ENCODE measurements around the gene ANXA3. TPM values are rescaled to one million over a fixed set of nuclear protein-coding genes. Genes with fewer than 3 reads are reported as not detected.

Gene ANXA3
- total RNA-seq, 1 donor from 2014 or later, result 41.9 TPM

DNA sequence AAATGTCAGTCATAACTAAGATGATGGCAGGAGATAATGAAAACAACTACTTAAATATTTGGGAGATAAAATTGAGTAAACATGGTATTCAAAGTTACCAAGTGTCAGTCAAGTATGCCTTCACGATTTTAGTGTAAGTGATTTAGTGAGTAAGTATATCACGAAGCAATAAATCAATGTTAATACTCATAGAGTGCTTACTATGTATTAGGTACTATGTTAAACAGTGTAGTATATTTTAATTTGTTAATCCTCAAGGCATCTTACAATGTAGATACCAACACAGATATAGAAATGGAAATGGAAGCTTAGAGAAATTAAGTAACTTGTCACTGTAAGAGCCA, 59.6 kb downstream of the ANXA3 start:
- DNase-seq (ENCODE audit: low spot score), result no peak

DNA sequence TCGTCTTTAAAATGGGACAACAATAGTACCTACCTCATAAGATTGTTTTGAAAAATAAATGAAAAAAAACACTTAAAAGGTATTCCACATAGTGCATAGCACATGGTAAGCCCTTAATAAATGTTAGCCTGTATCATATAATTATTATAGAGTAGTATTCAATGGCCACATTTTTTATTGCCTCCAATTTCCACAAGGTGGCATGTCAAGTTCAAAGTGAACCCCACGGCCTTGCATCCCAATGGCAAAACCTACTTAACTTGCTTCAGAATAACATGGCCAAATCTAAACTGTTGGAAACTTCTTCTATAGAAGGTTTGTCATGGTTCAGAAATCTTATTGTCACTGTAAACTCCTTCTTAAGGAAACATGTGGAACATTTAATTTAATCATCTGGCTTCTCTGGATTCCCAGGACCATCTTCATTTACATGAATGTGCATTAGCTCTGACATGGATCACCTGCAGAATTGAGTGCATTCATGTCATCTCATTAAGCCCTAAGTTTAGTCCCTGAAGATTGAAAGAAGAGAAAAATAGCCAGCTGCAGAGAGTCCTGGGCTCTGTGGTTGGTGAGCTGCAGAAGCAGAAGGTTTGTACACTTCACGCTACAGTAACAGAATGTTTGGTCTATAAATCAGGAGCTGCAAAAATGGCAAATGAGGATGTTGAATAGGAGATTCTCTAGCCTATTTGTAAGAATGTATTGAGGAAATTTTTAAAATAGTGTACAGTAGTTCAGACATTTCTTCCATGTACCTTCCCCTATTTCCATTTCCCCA, 61.0 kb downstream of the ANXA3 start:
- DNase-seq (ENCODE audit: low spot score), result peak; percentile 39

DNA sequence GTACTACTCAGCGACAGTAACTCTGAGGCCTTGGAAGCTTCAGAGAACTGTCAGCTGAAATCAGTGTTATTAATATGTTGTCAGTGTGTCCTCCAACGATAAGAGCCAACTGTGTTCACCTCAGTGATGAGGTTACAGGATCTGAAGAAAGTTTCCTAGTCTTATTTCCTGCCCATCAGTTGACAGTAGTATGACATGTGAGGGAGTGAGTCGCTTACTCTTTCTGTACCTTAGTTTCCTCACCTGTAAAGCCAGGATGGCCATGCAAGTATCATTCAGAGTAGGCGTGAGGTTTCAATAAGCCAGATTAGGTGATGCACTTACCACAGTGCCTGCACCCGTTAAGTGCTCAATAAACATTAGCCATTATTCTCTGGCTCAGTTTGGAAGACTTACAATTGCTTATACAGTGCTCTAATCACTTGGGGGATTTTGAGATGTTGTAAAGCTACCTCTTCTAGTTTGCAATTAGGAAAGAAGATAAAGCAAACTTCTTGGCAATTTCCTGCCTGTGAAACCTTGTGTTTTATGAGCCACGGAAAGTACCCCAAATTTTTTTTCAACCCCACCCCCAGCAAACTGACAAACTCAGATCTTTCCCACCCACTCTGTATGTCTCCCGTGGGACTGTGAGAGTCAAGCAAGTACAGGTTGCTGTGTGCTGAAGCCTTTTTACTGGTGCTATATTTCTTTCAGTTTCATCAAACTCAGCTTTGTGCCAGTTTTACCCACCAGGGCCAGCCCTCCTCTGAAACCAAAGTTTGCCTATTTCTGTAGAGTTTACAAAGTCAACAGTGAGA, 62.2 kb downstream of the ANXA3 start:
- no peak for DNase-seq (ENCODE audit: low spot score)

DNA sequence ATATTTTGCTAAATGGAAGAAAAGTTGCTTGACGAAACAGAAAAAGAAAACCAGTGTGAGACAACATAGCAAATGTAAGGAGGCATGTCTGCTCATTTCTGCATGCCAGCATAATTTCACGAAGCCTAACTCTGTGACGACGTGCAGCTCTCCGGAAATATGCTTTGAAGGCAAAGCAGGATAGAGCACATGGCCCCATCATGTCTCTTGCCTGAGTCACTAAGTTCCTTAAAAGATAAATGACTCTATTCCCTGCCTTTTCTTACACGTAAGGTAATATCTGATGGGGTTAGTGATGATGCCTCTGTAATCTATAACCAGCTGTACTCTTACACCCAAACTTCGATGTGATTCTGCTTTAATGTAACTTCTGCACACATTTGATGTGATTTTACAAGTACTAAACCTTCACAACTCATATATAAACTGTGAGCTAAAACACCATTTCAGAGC, 64.5 kb downstream of the ANXA3 start:
- peak; percentile 24 for DNase-seq (ENCODE audit: low spot score)

DNA sequence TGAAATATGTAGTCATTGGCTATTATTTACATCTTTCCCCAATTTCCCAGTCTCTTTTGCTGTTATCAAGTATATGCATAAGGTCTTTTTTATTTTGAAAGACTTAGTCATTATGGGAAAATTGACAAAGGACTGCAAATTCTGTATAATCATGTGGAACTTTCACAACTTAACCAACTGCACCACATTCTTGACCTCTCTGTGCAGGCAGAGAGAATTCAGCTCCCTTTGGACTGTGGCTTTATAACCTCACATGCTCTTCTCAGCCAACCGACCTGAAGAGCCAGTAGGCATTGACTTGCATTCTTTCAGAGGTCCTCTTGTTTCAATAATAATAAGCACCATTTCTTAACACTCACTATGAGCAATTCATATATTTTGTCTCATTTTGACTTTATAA, 66.9 kb downstream of the ANXA3 start:
- no peak for DNase-seq (ENCODE audit: low spot score)

DNA sequence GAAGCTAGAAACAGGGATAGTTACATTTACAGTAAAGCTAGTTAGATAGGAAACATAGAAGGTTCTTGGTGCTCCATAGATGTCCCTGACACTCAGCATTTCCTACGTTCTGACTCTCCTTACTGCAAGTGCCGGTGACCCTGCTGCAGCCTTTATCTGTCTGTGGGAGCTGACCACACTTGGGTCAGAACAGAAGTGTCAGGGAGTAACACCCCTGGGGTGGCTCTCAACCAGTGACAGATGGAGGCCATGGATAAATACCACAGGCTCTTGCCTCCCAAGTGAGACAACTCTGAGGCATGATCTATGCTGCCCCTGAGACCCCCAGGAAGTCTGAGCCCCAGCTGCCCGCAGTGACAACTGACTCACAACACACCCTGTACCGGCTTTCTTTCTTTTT, 69.8 kb downstream of the ANXA3 start:
- no peak for DNase-seq (ENCODE audit: low spot score)

DNA sequence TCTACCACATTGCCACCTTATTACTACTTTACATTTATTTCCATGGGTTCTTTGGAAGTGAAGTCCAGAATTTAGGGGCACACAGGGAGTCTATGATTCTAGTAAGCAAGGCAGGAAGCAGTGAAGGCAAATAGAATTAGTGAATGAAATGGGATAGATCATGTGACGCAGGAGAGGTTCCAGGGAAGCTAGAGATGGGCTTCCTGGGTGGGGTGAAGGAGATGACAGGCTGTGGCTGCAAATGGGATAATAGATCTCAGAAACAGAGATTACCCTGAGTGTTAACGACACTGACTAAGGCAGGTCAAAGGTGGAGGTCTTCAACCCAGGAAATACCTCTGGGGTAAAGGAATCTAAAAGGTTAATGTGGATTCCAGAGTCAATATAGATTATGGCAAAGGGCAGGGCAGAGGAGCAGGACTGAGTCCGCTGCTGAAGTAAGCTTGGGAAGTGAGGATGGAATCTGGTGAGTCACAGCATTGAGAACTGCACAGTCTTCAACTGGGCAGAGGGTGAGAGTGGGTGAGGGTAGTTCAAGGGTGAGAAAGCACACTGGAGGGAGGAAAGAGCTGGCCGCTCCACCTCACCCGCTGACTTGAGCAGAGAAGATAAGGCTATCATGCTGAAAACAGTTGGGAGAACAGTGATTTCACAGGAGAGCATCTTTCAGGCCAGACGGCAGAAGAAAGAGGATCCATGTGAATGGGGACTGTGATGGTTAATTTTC, 70.8 kb downstream of the ANXA3 start:
- DNase-seq (ENCODE audit: low spot score), result no peak

DNA sequence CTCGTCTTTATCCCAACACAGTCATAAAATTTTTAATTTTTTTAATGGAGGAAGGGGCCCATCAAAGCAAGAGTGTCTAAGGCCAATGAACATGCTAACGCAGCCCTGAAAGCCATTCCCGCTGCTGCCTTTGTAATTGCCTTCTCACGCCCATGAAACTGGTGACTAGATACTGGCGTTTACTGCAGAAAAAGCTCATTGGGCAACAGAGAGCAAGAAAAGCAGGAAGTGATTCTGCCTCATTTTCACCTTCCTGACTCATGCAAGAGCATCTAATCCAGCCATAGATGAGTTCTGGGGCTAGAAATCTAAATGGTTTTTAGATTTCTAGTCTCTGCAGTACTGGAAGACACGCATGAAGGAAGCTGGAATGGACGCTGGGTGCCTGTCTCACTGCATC, 72.5 kb downstream of the ANXA3 start:
- no peak for DNase-seq (ENCODE audit: low spot score)

DNA sequence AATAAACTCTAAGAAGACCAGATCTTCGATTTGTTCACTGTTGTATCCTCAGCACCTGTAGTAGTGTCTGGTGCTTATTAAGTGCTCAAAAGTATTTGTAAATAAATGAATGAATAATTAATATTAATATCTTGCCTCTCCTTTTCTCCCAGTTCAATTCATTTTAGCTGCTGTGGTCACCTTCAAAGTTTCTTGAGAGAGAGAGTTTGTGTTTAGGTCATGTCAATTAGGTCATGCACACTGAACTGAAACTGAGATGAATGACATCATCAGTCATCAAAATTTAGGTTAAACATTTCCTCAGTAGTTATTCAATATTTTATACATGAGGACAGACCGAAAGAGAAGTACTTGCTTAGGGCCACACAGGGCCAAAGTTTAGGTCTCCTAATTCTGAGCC, 73.5 kb downstream of the ANXA3 start:
- DNase-seq (ENCODE audit: low spot score), result no peak

DNA sequence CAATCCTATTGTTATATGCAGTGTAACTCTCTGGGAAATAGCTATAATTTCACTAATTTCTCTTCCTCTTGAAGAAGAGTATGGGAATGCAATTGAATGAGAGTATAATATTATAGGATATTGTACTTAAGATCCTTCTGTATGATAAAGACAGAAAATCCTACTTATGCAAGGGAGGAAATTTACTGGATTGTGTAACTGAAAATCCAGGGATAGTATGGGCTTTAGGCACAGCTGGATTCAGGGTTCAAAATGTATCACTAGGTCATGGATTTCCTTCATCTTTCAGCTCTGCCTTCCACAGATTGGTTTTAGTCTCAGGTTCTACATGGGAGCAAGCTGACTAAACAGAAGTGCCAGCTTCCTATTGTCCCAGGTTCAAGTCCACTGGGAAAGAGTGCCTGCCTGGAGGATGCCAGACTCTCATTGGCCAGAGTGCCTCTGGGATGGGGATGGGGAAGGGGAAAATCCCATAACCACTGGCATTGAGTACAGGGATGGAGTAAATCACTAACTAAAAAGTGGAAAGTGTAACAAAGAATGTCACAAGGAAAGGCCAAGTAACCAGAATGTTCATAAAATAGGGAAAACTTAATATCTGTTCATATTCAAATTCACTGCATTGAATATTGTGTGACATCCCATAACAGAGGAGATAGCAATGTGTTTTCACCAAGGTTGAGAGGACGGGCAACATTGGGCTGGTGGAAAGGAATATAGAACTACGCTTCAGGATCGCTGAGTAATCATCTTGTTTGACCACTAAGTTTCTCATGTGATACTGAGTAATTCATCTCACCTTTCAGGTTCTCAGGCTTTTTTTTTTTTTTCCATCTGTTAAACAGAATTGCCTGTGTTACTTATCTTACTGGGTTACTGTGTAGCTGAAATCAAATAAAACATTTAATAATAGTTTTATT, 75.7 kb downstream of the ANXA3 start:
- no peak for DNase-seq (ENCODE audit: low spot score)

DNA sequence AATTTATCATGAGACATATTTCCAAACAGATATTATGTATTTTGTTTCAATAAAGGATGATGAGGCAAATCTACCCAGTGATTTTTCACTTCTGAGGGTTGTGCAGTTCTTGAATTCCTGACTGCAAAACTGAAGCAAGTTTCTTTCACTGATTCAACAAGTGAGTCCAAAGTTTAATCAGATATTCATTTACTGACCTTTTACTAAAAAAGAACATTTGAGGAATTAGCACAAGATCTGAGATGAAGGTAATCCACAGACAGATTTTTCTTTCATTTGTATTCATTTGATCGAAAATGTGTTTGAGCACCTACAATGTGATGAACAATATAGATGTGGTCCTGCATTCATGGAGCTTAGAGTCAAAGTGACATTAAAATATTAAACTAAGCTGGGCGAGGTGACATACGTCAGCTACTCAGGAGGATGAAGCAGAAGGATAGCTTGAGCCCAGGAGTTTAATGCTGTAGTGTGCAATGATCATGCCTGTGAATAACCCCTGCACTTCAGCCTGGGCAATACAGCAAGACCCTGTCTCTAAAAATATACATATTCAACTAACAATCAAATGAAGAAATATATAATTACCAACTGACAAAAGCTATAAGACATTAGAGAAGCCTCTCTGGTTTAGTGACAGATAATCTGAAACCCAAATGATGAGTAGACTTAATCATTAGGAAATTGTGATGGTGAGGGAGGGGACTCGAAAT, 76.6 kb downstream of the ANXA3 start:
- DNase-seq (ENCODE audit: low spot score), result no peak

DNA sequence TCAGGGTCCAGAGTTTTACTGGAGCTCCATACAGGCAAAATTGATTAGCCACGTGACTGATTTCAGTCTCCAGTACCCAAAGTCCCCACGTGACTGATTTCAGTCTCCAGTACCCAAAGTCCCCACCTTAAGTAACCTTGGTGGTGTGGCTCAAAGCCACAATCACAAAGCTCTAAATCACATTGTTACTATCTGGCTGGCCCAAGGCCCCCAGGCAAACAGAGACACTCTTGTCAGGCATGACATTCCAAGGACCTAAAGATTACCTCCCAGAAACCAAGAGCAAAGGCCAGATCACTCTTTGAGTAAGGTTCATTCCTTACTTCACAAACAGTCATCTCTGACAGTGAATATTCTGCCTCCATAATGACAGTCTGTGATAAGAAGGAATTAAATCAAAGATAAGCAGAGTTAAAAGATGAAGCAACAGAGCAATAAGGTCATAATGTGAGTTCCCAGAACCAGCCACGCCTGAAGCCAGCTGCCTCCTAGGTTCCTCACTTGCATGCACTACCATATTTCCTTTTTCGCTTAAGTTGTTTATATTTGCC, 78.5 kb downstream of the ANXA3 start:
- no peak for DNase-seq (ENCODE audit: low spot score)

DNA sequence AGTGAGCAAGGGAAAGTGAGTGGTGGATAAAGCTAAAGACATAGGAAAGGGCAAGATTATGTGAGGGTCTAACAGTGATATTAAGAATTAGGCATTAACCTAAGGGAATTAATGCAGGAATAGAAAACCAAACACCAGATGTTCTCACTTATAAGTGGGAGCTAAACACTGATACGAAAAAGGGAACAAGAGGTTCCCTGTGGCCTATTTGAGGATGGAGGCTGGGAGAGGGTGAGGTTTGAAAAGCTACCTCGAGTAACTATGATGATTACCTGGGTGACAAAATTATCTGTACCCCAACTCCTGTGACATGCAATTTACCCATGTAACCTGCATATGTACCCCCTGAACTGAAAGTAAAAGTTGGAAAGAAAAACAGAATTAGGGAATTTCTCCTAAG, 79.0 kb downstream of the ANXA3 start:
- no peak for DNase-seq (ENCODE audit: low spot score)

DNA sequence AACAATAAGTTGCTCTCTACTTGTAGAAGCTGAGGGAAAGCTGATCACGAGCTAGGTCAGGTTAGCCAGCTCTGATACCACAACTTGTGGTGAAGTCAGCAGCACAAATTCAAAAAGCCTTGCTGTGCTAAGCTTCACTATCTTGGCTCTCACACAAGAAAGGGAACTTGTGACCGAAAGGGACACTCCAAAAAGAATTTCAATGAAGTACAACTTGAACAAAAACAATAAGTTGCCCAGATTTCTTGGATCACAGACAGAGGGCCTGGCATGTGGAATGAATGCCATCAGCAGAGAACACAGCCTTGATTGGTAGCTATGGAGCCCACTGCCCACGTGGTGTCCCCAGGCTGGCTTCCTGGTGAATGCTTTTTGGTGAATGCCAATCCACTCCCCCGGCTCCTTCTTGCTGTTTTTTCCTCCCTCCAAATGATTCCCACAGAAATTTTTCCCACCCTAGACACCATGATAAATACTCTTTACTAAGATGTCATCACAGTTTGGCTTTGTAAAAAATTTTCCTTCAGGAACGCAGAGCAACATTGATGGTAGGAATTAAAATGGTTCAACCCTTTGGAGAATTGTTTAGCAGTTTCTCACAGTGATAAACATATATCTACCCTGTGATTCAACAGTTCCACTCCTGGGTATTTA, 82.6 kb downstream of the ANXA3 start:
- DNase-seq (ENCODE audit: low spot score), result no peak

DNA sequence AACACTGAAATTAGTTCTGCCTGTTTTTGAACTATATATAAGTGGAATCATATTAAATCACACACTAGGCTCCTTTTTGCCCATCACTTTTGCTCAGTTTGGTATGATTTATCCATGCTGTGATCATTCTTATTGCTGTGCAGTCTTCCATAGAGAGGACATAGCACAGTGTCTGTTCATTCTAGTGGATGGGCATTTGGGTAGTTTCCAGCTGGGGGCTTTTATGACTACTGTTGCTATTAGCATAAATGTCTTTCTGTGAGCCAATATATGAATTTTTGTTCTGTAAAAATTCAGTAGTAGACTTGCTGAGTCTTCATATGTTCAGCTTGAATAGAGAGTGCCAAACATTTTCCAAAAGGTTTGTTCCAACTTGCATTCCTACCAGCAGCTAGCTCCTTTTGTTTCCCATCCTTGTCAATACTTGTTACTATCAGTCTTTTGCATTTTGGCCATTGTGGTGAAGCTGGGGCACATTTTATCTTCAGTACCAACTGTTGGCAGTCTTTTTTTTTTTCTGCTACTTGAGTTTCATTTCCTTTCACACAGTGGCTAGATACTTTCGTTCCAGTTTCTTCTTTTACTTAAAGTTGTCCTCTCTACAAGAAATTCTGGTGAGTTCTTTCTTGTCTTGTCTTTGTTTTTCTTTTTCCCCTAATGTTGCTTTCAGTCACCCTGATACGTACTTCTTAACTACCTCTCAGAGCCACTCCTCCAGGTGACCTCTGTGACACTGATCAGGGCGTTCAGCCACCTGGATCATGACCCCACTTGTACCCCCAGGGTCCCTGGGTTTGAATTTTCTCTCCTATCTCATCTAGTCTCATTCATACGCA, 87.0 kb downstream of the ANXA3 start:
- DNase-seq (ENCODE audit: low spot score), result no peak

DNA sequence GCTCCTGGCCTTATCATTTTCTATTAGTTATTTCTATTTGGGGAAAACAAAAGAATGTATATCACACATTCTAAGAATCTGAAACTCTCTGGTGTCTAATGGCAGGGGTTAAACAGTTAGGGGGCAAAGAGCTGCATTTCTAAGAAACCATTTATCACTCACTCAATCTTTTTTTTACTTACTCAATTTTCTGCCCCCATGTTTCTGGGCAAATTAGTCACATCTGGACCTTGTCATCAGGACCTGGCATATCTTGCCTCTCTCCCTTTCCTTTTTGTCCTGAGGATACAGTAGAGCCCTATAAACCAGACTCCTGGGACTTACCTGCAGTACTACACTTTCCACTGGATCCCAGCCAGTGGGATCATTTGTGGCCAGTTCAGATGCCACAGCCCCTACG, 89.1 kb downstream of the ANXA3 start:
- DNase-seq (ENCODE audit: low spot score), result no peak

DNA sequence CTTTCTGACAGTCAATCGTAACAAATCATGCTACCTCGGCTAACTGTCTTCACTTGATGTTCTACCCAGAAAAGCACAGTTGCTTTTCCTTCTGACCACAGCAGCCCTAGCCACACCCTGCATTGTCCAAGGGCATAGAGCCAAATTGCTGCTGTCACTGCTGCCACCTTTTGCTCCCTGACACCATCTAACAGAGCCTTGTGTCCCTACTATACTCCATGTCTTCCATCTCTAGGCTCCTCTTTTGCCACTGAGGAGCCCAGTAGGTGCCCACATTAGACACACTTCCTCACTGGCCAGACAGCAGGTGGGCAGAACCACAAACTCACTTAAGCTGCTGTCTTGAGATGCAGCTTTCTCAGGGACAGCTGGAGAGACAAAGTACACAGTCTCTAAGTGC, 91.4 kb downstream of the ANXA3 start:
- peak; percentile 51 for DNase-seq (ENCODE audit: low spot score)

DNA sequence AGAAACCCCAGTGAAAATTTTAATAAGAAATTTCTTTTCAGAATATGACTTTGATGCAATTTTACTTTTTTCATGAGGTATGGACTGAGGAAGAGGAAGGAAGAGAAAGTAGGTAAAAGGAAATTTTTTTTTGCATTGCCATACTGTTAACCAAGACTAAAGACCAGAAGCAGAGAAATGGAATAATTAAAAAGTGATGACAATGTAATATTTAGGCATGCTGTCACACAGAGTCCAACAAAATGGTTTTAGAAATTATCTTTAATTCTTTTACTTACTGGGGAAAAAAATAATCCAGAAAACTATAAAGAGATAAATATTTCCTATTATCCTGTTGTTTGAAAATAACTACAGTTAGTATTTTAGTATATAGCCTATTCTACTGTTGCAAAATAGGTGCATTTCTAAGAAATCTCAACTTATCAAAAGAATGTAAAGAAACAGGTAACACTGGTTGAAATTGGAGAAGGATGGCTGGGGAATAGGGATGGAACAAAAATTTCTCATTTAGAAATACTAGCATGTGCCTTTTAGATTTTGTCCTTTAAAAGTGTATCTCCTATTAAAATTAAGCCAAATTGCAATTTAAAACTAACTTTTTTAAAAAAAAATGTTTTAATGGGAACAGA, 92.6 kb downstream of the ANXA3 start:
- DNase-seq (ENCODE audit: low spot score), result no peak

Measured in mucosa of gallbladder (tissue), 1 donor.